Measurements from ENCODE around the gene C19orf25.

- no peak for TF ChIP-seq CTCF (conservative IDR thresholded peaks at IDR 0.05)
- no peak for TF ChIP-seq ZFX (IDR thresholded peaks at IDR 0.05)
Observed at GRCh38 chr19:1431759-1432506, 47.1 kb downstream of the C19orf25 start.
